ENCODE results near the gene ZNF140. TPM values are rescaled to one million over a fixed set of nuclear protein-coding genes. Genes with fewer than 3 reads are reported as not detected.

Gene ZNF140
- polyA plus RNA-seq (ENCODE audit: insufficient read length in 3 of 3) = 10 to 100 TPM; 38.8 to 43.0 (median 42.3) TPM

- DNase-seq (ENCODE audit: low read depth in 3 of 3, low spot score in 2 of 3) = peak; percentile 95 to 96 (median 96)
These were observed at the start of gene ZNF140 for GRCh38 chr12:133080368-133081158. TSS of gene ZNF140 (plus strand) at chr12:133080923. CDS start at chr12:133081321, 398 bp downstream.

DNA sequence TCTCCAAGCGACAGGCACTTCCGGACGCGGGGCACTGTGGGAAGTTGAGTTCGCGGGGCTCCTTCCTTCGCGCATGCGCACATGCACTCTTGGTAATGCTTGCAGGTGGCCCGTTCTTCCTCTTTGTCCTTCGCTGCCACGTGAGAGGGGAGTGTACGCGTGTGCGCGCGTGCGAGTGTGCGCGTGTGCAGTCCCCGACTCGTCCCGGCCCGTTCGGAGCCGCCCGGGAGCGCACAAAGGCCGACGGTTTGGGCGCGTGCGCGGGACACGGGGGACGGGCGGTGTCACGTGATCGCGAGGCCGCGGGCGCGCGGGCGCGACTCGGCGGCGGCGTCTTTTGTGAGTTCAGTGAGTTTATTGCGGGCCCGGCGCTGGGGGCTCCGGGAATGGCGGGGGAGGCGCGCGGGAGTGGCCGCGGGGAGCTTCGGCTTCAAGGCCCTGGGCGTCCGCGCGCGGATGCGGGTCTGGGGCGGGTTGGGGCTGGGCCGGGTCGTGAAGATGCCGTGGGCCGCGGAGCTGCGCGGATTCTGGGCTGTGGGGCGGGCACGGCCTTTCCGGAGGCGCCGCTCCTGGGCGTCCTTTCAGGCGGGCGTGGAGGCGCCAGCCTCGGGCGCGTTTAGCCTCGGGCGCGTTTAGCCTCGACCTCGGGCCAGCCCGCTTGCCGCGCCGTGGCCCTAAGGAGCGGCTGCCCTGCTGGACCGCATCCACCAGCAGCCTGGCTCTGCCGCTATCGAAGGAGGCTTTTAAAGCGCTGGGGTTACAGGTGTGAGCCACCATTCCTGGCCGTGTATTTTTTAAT, 43.3 kb upstream of the ZNF140 start, which contains the start of gene ZNF84:
Gene ZNF84, plus strand, starts transcription at position 303 of the 799 bp plus-strand sequence. CDS start 3,959 bp downstream, outside the sequence.
- DNase-seq (ENCODE audit: low read depth in 3 of 3, low spot score in 2 of 3) = peak; percentile 91 to 97 (median 95)

DNA sequence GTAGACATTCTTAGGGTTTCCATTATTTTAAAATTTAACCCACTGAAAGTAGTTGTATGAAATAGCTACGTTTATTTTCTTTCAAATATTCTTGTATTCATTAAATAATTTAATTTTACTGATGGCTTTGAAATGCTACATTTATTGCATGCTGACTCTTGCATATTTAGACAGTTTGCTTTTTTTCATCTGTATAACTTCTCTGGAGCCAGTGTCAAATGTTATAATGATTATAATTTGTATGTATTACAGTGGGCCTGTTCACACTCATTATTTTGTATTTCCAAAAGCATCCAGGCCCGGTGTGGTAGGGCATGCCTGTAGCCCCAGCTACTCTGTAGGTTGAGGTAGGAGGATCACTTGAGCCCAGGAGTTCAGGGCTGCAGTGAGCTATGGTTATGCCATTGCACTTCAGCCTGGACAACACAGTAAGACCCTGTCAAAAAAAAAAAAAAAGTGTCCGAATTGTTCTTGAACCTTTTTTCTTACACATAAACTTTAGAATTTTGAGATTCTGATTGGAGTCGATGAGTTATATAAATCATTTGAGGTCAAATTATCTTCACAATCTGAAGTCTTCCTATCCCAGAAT, 42.5 kb upstream of the ZNF140 start:
- DNase-seq (ENCODE audit: low read depth in 3 of 3, low spot score in 2 of 3) = no peak

GRCh38 chr12:133046698-133047097, 34.0 kb upstream of the ZNF140 start:
- no peak for DNase-seq (ENCODE audit: low read depth in 3 of 3, low spot score in 2 of 3)

- no peak for DNase-seq (ENCODE audit: low read depth in 3 of 3, low spot score in 2 of 3)
These were observed 23.3 kb upstream of the ZNF140 start for GRCh38 chr12:133057446-133057845.

- DNase-seq (ENCODE audit: low read depth in 3 of 3, low spot score in 2 of 3) = no peak
These were observed 22.3 kb upstream of the ZNF140 start for GRCh38 chr12:133058203-133059113.

- no peak for DNase-seq (ENCODE audit: low read depth in 3 of 3, low spot score in 2 of 3)
These were observed 18.8 kb upstream of the ZNF140 start for GRCh38 chr12:133061954-133062353.

DNA sequence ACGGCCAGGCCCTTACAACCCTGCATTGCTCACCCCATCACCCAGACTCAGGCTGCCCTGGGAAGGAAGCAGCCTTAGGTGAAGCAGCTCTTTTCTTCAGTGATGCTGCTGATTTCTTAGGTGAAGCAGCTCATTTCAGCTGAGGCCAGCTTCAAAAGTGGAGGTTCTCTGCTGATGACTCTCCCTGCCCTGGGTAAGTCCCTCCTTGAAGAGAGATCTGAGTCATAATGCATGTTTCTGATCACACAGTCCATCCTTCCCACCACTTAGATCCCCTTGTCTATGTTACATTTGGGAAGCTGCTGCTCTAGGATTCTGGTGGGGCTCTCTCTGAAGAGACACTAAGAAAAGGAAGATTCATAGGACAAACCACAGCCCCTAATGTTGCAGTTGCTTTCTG, 17.2 kb upstream of the ZNF140 start:
- no peak for DNase-seq (ENCODE audit: low read depth in 3 of 3, low spot score in 2 of 3)

GRCh38 chr12:133073836-133074235, 6.9 kb upstream of the ZNF140 start:
- DNase-seq (ENCODE audit: low read depth in 3 of 3, low spot score in 2 of 3) = no peak

- DNase-seq (ENCODE audit: low read depth in 3 of 3, low spot score in 2 of 3) = peak; percentile 97 to 99 (median 97)
These were observed 726 bp upstream of the ZNF140 start for GRCh38 chr12:133080026-133080367.

- DNase-seq (ENCODE audit: low read depth in 3 of 3, low spot score in 2 of 3) = no peak
These were observed 547 bp downstream of the ZNF140 start for GRCh38 chr12:133081159-133081780.

- DNase-seq (ENCODE audit: low read depth in 3 of 3, low spot score in 2 of 3) = no peak
These were observed 2.6 kb downstream of the ZNF140 start for GRCh38 chr12:133083345-133083744.

DNA sequence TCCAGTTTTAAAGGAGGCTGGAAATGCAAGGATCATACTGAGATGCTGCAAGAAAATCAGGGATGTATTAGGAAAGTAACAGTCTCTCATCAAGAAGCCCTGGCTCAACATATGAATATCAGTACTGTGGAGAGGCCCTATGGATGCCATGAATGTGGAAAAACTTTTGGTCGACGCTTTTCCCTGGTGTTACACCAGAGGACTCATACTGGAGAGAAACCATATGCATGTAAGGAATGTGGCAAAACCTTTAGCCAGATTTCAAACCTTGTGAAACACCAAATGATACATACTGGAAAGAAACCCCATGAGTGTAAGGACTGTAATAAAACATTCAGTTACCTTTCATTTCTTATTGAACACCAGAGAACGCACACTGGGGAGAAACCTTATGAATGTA, 24.9 kb downstream of the ZNF140 start:
- no peak for DNase-seq (ENCODE audit: low read depth in 3 of 3, low spot score in 2 of 3)

- no peak for DNase-seq (ENCODE audit: low read depth in 3 of 3, low spot score in 2 of 3)
These were observed 25.5 kb downstream of the ZNF140 start for GRCh38 chr12:133106253-133106652.

DNA sequence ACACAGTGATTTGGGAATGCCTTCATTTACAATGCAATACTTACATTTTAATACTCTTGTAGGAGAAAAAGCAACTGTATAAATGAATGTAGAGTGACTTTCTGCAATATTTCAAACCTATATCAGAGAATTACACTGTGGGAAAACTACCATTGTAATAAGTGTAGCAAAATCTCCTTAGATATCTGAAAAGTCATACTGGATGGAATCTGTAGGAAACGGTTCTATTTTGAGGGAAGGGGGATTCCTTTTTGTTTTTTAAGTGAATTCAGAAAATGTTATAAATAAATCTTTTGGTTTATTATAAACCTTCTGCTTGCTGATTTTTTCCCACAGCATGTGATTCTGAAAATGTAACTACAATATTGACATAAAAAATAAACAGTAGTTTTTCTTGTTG, 26.4 kb downstream of the ZNF140 start:
- no peak for DNase-seq (ENCODE audit: low read depth in 3 of 3, low spot score in 2 of 3)

GRCh38 chr12:133108150-133108549, 27.4 kb downstream of the ZNF140 start:
- DNase-seq (ENCODE audit: low read depth in 3 of 3, low spot score in 2 of 3) = no peak

DNA sequence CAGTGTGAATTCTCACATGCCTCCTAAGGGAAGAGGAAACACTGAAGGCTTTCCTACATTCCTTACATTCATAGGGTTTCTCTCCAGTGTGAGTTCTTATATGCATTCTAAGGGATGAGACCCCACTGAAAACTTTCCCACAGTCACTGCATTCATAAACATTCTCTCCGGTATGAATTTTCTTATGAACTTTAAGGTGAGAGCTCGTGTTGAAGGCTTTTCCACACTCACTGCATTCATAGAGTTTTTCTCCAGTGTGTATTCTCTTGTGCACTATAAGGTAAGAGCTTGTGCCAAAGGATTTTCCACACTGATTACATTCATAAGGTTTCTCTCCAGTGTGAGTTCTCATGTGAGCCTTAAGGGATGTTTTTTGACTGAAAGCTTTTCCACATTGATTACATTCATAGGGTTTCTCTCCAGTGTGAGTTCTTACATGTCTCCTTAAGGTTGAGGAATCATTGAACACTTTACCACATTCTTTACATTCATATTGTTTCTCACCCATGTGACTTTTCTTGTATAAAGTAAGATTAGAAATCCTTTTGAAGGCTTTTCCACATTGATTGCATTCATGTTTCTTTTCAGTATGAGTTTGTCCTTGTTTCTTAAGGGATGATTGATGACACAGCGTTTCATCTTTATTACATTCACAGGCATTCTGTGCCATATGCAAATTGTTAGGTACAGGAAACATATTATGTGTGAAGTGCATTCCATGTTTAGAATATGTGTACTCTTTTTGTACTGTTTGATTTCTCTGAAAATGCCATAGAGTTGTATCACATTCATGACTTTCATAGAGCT, 39.9 kb downstream of the ZNF140 start:
- DNase-seq (ENCODE audit: low read depth in 3 of 3, low spot score in 2 of 3) = no peak

- no peak for DNase-seq (ENCODE audit: low read depth in 3 of 3, low spot score in 2 of 3)
These were observed 44.0 kb downstream of the ZNF140 start for GRCh38 chr12:133124674-133125073.
